HG02938 (cell line): Measurements from ENCODE around the gene STAP1.

ENCODE experiments used
- ATAC-seq: cut with Tn5 transposase; IDR thresholded peaks from one replicate; pipeline ENCODE4 v1.9.1; 2021; ENCODE audit warnings: mild to moderate bottlenecking, moderate library complexity; ENCODE audit not compliant: unreplicated experiment

The STAP1 gene

DNA sequence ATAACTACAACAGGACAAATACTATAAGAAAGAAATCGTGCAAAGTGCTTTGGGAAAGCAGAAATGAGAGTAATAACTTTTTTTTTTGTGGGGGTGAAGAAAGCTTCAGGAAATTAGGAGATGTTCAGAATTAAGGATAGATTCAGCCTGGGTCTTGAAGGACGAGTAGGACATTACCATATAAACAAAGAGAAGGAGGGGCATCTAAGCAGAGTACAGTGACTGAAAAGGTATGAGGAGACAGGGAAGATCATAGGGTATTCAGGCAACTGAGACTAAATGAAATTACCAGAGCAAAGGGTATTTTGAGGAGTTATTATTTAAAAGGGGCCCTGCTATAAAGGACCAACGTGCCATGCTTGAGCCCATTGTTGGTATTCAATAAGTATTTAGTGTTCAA is 3.1 kb upstream of the STAP1 start:
- ATAC-seq = no peak

DNA sequence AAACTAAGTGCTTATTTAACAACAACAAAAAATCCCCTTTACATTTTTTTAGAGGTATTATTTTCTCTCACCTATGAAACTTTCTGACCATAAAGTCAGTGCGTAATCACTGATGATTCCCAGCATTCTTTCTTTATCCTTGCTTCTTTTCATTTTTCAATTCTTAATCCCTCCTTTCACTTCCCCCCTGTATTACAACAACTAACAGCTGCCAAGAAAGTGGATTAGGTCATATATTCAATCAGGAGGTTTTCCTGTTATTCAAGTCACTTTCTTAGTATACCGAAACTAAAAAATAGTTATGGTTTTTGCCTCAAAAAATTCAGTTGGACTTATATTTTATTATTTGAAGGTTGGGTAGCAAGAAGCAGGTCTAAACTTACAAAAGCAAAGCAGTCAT is 2.1 kb upstream of the STAP1 start:
- ATAC-seq = no peak

DNA sequence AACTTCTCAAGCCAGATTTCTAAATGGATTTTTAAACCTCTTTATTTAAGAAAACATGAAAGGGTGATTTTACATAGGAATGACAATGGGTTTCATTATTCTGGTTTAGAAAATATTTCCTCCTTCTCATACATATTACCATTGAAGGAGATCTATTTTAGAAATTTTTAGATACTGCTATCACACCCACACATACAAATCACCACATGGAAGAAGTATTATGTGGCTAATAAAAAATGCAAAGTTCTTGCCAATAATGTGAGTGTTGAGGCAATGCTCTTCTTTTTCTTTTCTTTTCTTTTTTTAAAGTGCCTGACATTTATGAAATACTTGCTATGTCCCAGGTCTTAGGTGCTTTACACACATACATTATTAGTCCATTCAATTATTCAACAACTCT is 6.8 kb downstream of the STAP1 start:
- ATAC-seq = no peak

DNA sequence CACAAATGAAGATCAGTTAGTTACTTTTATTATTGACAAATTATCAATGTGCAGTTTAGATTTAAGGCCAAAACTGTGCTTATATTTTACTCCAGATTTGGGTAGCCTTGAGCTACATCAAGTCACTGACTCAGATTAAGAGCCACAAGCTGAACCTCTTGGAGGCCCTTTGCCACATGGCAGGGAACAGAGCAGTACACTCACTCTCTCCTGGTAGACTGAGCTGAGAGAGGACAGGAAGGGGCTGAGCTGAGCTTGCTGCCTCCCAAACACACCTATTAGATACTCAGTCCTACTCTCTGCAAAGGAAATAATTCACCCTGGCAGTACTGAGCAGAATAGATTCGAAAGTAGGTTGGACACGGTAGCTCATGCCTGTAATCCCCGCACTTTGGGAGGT is 7.8 kb downstream of the STAP1 start:
- no peak for ATAC-seq

DNA sequence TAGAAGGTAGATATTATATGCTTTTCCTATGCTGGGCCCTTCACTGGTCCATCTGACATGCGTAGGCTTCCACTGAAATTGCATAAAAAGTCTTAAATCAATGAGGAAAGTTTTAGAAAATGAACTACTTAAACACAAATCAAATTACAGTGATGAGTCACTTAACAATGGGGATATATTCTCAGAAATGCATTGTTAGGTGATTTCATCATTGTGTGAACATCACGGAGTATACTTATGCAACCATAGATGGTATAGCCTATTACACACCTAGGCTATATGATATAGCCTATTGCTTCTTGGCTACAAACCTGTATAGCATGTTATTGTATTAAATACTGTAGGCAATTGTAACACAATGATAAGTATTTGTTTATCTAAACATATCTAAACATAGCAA is 10.3 kb downstream of the STAP1 start:
- ATAC-seq = no peak

DNA sequence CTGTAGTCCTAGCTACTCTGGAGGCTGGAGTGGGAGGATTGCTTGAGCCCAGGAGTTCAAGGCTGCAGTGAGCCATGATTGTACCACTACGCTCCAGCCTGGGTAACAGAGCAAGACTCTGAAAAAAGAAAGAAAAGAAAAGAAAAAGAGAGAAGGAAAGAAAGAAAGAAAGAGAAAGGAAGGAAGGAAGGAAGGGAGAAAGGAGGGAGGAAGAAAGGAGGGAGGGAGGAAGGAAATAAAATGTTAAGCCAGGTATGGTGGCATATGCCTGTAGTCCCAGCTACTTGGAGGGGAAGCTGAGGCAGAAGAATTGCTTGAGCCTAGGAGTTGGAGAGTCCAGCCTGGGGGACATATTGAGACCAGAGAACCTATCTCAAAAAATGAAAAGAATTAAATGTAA is 12.0 kb downstream of the STAP1 start:
- ATAC-seq = no peak

DNA sequence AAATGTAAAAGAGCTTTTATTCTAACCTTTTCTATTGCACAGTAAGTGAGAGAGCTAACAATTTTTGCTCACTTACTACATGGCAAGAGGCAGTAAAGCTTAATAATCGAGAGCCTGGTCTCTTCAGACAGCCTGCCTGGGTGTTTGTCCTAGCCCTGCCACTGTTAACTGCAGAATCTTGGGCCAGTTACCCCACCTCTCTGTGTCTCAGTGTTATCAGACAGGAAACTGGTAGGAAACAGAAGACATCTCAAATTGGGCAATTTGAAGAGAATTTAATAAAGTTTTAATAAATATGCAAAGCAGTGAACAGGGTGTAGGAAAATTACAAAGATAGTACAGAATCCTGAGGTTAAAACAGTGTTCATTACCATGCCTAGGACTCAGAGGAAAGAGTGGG is 13.4 kb downstream of the STAP1 start:
- no peak for ATAC-seq

DNA sequence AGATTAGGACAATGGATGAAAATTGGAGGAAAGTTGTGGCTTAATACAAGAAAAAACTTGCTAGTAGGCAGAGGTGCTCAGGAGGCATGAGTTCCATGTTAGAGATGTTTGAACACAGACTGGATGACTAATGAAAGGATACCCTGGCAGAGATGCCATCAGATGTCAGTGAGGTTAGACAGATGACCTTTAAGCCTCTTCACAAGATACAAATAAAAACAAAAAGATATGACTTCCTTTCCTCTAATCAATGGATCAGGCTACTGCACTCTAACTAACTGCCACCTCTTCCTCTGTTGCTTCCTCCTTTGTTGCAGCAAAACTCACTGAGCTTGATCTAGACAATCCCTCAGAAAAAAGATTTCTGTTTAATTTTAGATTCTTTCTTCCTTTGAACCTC is 14.7 kb downstream of the STAP1 start:
- no peak for ATAC-seq

DNA sequence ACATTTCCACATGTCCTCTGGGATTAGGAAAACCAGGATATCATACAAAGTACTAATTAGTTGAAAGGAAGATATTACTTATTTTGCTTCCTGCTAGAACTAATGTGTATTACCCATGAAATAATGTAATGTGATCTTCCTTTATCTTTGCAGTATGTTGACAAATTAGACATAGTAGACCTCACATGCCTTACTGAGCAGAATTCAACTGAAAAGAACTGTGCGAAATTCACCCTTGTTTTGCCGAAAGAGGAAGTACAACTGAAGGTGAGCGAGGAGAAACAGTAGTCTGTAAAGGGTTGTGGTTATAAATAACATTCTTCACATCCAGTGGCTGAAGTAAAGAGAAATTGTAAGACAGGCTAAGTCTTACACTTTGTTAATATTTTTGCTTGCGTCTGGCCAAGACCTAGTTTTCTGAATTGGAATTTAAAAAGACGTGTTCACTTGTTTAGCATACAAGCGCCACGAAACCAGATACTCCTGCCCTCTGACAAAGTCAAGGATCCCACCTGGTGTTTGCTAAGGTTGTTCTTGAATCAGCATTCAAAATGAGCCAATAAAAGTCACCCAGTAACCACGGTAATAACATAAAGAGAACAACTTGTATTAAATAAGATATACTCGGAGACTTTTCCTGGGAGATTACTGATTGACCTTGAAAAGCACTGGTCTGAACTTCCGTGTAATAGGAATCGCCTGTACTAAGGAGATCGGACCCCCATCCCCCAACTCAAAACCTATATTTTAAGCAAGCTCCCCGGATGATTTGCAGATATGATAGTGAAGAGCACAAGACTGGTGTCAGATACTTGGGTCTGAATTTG is 16.9 kb downstream of the STAP1 start:
- ATAC-seq = peak; percentile 96

DNA sequence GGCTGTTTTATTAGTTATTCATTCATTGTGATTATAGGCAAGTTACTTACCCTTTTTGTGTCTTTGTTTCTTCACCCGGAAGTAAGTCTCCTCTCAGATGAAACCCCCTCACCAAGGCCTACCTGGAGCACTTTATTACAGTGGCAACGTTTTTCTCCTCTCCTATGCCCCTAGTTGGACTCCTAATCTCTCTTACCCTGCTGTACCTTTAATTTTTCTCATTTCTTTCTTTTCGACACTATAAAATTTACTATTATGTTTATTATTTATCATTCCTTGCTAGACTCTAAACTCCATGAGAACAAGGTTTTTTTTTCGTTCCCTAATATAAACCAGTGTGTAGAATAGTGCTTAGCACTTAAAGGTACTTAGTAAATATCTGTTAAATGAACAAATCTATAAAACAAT is 17.5 kb downstream of the STAP1 start:
- ATAC-seq = no peak

DNA sequence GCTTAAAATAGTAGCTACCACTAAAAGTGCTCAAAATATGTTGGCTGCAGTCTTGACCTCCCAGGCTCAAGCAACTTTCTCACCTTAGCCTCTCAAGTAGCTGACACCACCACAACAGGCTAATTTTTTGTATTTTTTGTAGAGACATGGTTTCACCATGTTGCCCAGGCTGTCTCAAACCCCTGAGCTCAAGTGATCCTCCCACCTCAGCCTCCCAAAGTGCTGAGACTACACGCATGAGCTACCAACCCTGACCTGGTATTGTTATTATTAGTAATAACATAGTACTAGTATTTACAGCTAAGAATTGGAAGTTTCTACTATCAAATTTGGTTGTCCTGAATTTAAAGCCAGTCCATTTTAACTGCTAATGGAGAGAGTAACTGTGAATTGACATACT is 18.0 kb downstream of the STAP1 start:
- peak; percentile 37 for ATAC-seq

DNA sequence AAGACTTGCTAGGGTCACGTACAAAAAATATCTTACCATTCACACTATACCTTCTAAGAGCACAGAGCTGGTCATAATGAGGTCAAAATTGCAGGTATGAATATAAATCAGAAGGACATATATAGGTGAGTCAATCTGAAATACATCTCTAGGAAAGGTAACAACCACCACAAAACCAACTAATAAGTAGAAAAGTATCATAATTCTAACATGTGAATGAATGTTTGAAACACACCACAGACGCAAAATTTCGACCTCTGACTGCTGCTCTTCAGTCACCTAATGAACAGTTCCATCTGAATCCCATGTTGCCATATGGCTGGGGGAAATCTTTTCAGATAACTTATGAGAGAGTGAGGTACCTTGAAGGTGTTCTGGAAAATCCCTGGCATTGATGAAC is 22.1 kb downstream of the STAP1 start:
- peak; percentile 37 for ATAC-seq

DNA sequence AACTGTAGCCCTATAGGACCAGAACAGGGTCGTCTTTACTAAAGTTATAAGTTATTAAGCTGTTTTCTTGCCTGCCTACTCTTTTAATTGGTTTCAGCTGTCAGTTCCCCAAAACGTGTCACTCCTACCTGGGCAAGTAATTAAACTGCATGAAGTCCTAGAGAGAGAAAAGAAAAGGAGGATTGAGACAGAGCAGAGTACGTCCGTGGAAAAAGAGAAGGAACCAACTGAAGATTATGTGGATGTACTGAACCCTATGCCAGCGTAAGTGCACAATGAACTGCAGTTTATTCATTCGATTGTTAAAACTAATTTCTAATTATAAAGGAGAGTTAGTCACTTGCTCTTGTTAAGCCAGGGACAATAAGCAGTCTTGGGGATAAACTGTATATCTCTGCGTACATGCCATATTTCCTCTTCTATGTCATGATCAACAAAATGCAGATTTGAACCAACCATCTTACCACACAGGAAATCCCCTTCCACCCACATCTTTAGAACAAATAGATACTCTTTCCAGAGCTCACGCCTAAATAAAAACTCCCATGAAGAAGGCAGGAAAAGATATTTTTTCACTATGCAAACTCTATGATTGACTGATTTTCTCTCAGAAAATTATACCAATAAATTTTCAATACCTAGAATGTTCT is 22.8 kb downstream of the STAP1 start:
- ATAC-seq = peak; percentile 36

DNA sequence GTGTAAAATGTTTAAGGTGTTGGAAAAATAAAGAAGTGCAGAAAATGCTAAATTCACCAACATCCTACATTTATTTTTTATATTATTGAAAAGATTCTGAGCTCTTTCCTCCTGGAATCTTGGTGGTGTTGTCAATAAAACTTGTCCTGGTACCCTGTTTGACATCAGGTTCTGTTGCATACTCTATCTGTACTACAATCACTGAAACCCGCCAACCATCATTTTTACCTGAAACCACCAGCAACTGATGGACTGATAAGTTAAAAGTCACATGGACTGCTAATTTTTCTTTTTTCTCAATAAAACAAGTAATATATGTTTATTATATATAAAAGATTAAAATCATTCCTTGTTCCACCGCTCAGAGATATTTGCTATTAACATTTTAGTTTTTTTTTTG is 23.4 kb downstream of the STAP1 start:
- no peak for ATAC-seq

DNA sequence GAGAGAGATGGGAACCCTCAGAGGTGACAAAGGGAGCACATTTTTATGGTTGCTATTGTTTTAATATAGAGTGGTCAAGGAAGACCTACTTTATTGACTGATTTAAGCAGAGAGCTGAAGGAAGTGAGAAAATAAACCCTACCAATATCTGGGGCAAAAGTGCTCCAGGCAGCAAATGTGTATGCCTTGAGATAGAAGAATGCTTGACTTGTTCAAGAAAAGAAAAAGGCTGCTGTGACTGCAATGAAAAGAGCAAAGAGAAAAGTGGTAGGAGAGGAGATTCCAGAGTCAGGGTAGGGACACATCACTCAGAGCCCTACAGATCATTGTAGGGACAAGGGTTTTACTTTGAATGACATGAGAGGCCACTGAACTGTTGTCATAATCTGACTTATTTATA is 26.0 kb downstream of the STAP1 start:
- ATAC-seq = no peak

DNA sequence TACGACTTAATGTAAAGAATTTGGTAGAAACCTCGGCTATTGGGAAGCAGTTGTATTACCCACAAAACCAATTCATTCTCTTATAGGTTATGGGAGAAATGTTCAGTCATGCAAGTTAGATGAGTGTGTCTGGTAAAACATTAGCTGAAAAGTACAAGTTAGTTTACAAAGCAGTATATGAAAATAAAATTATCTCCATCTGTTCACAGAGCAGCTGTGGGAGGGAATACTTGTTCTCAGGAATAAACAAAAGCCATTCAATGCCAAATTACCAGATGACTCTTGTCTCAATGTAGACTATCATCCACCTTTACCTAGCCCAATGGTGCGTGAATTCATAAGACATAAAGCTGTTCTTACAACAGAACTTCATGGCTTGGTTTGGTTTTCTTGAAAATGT is 28.6 kb downstream of the STAP1 start:
- ATAC-seq = no peak

DNA sequence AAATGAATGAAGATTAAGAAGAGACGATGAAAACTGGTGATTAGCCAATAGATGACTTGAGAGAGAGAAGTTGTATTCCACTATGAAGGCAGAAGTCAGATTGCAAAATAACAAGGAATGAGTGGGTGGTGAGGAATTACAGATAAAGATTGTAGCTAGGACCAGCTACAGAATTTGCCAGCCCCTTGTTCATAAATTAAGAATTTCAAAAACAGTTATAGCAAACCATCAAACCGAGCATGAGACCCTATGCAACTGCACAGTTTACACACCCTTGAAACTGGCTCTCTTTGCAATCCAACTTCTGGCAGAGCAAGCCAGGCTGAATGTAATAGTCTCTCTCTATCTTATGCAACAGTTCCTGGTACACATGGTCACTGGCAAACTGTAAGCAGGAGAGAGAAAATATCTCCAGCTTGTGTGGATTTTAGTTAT is 35.2 kb downstream of the STAP1 start:
- no peak for ATAC-seq

DNA sequence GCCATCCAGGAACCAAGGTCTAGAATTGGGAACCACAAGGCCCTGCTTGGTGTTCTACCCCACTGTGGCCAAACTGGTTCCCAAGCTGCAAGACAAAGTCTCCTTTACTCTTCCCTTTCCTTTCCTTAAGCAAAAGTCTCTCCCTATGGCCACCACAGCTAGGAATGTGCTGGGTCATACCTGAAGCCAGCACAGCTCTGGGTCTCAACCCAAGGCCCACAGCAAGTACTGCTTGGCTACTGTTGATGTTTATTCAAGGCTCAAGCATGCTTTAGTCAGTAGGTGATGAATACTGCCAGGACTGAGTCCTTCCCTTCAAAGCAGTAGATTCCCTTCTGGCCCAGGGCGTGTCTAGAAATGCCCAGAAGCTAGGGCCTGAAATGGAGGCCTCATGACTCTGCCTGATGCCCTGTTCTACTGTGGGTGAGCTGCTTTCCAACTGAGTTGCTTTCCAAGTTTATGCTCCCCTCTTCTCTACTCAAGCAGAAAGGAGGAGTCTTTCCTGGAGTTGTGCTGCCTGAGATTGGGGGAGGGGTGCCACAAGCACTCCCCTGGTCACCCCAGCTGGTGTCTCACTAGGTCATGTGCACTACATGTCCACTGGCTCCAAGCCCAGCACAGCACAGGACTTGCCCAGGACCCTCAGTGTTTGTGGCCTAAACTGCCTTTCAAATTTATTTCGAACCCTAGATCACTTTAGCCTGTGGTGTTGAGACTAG is 44.9 kb downstream of the STAP1 start:
- ATAC-seq = no peak

DNA sequence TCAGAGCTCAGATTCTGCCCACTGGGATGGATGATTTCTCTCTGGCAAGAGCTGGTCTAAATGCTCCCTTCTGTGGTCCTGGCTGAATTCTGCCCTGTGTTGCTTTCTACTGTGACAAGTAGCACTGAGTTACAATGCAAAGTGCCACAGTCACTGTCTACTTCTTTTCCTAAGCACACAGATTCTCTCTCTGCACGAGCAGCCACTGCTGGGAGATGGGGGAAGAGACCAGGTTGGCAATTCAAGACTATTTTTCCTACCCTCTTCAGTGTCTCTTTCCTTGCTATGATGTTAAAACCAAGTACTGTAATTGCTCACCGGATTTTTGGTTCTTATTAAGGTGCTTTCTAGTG is 45.5 kb downstream of the STAP1 start:
- no peak for ATAC-seq

DNA sequence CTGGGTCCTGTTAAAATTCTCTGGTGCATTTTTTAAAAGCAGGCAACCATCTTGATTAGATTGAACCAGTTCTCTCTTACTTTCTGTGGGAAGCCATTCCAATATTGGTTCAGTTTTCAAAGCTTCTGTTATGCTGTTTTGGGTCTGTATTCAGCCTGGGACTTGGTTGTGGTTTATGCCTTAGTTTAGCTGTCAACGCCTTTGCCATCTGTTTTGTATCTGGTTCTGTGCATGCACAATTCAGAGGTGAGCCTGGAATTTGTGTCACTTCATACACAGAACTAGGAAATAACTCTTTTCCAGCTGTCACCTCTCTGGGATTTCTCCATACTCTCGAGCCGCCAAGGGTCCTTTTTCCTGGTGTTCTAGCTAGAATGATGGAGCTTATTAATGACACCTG is 46.2 kb downstream of the STAP1 start:
- ATAC-seq = no peak

DNA sequence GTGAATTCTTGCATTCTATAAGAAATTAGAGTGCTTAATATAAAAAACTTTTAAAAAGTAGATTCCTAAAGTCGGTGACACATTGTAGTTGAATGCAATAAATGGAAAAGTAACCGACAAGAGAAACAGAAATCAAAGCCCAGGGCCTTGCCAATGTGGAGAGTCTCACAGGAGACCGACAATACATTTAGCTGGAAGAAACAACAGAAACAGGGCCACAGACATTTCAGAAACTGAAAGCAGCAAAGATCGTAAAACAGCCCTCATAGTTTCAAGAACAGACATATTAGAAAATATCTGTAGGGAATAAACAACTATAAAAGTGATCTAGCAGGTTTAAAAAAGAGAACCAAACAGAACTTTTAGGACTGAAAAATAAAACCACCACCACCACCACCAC is 49.5 kb downstream of the STAP1 start:
- no peak for ATAC-seq

DNA sequence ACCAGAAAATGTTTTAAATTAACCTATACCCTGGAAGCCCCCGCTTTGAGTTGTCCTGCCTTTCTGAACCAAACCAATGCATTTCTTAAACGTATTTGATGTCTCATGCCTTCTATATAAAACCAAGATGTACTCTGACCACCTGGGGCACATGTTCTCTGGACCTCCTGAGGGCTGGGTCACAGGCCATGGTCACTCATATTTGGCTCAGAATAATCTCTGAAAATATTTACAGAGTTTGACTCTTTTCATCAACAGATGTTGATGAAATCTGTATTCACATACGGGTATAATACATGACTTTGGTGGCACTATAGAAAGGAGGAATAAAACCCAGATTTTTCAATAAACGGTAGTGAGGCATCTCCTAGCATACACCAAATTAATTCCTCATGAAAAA is 55.7 kb downstream of the STAP1 start:
- no peak for ATAC-seq
